Measurements from ENCODE around the gene SLIT1. TPM values are rescaled to one million over a fixed set of nuclear protein-coding genes. Genes with fewer than 3 reads are reported as not detected.
"Not testable (repeated sequence)": the region's sequence is repeated elsewhere in the genome, so short reads cannot be mapped to it uniquely, and the experiment has no call there.

SLIT1 gene
- total RNA-seq, 4 donors from 2014 or later, result 0.04 to 0.13 TPM; not detected in 2

GRCh38 chr10:97089209-97089870, 96.4 kb downstream of the SLIT1 start:
- Histone ChIP-seq H3K9me3 (no peaks in the 10 kb centered on the region), H3K4me1 (no peaks in the 10 kb centered on the region), H3K4me3 (no peak overlapping the region), H3K36me3 (no peaks in the 10 kb centered on the region), H3K27ac (no peak overlapping the region), H3K27me3 (peaks cover 57% of the 10 kb centered on the region)
- ATAC-seq, result no peak
- no peak for TF ChIP-seq POLR2A (IDR thresholded peaks at IDR 0.05)
- TF ChIP-seq CTCF (IDR thresholded peaks at IDR 0.05), result no peak
- no peak for TF ChIP-seq POLR2AphosphoS5 (IDR thresholded peaks at IDR 0.05)
- TF ChIP-seq EP300 (IDR thresholded peaks at IDR 0.05), result no peak
- WGBS, 2 donors (ENCODE audit: low coverage in 1 of 2), result 35 to 40% methylated on average over 7 to 10 of the region's 15 CpGs

GRCh38 chr10:97087296-97087695, 98.5 kb downstream of the SLIT1 start:
- Histone ChIP-seq H3K27ac (no peak overlapping the region), H3K4me1 (no peaks in the 10 kb centered on the region), H3K27me3 (peaks cover 77% of the 10 kb centered on the region), H3K9me3 (no peaks in the 10 kb centered on the region), H3K4me3 (no peak overlapping the region), H3K36me3 (no peaks in the 10 kb centered on the region)
- ATAC-seq, result no peak
- no peak for TF ChIP-seq POLR2A (IDR thresholded peaks at IDR 0.05)
- no peak for TF ChIP-seq EP300 (IDR thresholded peaks at IDR 0.05)
- no peak for TF ChIP-seq POLR2AphosphoS5 (IDR thresholded peaks at IDR 0.05)
- no peak for TF ChIP-seq CTCF (IDR thresholded peaks at IDR 0.05)
- 67% methylated on average over 1 of the region's 9 CpGs; no CpG with 5 or more reads in 1 of the 2 donors for WGBS, 2 donors (ENCODE audit: low coverage in 1 of 2)

GRCh38 chr10:97086530-97086929, 99.2 kb downstream of the SLIT1 start:
- Histone ChIP-seq H3K9me3 (no peaks in the 10 kb centered on the region), H3K36me3 (no peaks in the 10 kb centered on the region), H3K4me3 (no peak overlapping the region), H3K27ac (no peak overlapping the region), H3K27me3 (peaks cover 85% of the 10 kb centered on the region), H3K4me1 (no peaks in the 10 kb centered on the region)
- no peak for ATAC-seq
- no CpG with 5 or more reads among the region's 1 CpG for WGBS, 2 donors (ENCODE audit: low coverage in 1 of 2)
- no peak for TF ChIP-seq CTCF (IDR thresholded peaks at IDR 0.05)
- TF ChIP-seq POLR2AphosphoS5 (IDR thresholded peaks at IDR 0.05), result no peak
- no peak for TF ChIP-seq EP300 (IDR thresholded peaks at IDR 0.05)
- TF ChIP-seq POLR2A (IDR thresholded peaks at IDR 0.05), result no peak

GRCh38 chr10:97083228-97083829, 102.4 kb downstream of the SLIT1 start:
- Histone ChIP-seq H3K27me3 (peaks cover 78% of the 10 kb centered on the region), H3K36me3 (no peaks in the 10 kb centered on the region), H3K4me3 (no peak overlapping the region), H3K9me3 (no peaks in the 10 kb centered on the region), H3K4me1 (no peaks in the 10 kb centered on the region), H3K27ac (no peak overlapping the region)
- no peak for ATAC-seq
- WGBS, 2 donors (ENCODE audit: low coverage in 1 of 2), result 21 to 38% methylated on average over 5 to 8 of the region's 9 CpGs
- TF ChIP-seq POLR2AphosphoS5 (IDR thresholded peaks at IDR 0.05) (no peak), POLR2A (IDR thresholded peaks at IDR 0.05) (no peak), EP300 (IDR thresholded peaks at IDR 0.05) (no peak), CTCF (IDR thresholded peaks at IDR 0.05) (no peak)

- not testable (repeated sequence) for H3K9me3 ChIP-seq, H3K36me3 ChIP-seq, H3K4me3 ChIP-seq, ATAC-seq, H3K4me1 ChIP-seq, H3K27ac ChIP-seq
- H3K27me3 ChIP-seq, result peaks cover 76% of the 10 kb centered on the region
- 63% methylated on average over 4 of the region's 7 CpGs; no CpG with 5 or more reads in 1 of the 2 donors for WGBS, 2 donors (ENCODE audit: low coverage in 1 of 2)
These were observed 103.2 kb downstream of the SLIT1 start for GRCh38 chr10:97082575-97082974.
